HCT116 (cell line): Measurements from ENCODE around the gene TMEM121B. TPM values are rescaled to one million over a fixed set of nuclear protein-coding genes. Genes with fewer than 3 reads are reported as not detected.

Experiments
- ATAC-seq: fragments of 200-7000 bp; cut with Tn5 transposase; 2 replicates; pipeline ENCODE4 v1.9.1; 2020; ENCODE audit warnings: mild to moderate bottlenecking, moderate library complexity
- BruUV-seq: library from RNA; stranded (reverse); fragments of 400-500 nt; replicated peaks from 2 replicates; lab custom pipeline; 2021; lab: Mats Ljungman, UMichigan
- CTCF ChIA-PET: fragments of 300-600 bp; sonication (Branson Sonifier 250); formaldehyde crosslinking; loops from one replicate; lab custom pipeline; 2021; ENCODE audit warnings: antibody characterized with exemption; lab: Charles Lee
- POLR2A ChIA-PET: fragments of 300-600, 350-600 bp; sonication (Branson Sonifier 250); formaldehyde crosslinking; loops from one replicate; lab custom pipeline; 2021; ENCODE audit warnings: antibody characterized with exemption; lab: Charles Lee
- RAD21 ChIA-PET, 2 experiments: fragments of 300-600 bp; sonication (Branson Sonifier 250); formaldehyde crosslinking; loops; one replicate each; lab custom pipeline; 2023; ENCODE audit warnings: low total read pairs in 2 of 2; ENCODE audit not compliant: uncharacterized antibody in 2 of 2, unreplicated experiment in 2 of 2, low non-redundant PET in 1 of 2; lab: Charles Lee
- DNase-seq: peaks from one replicate; pipeline ENCODE4 v3.0.0-alpha.2; 2010; ENCODE audit warnings: low read depth, low spot score
- H2AFZ ChIP-seq: fragments of 200-600 bp; shearing (Covaris generic), sonication (generic); 2 replicates; pipeline ENCODE4 v1.6.1; 2017; ENCODE audit warnings: low read depth, mixed run types, mixed read lengths, antibody characterized with exemption, low read length; ENCODE audit not compliant: poor library complexity, severe bottlenecking
- H3K27ac ChIP-seq: 2 replicates; pipeline ENCODE4 v1.5.1; 2012; ENCODE audit warnings: low read depth, low read length
- H3K27me3 ChIP-seq: fragments of 200-600 bp; sonication (generic); 2 replicates; pipeline ENCODE4 v1.6.1; 2016; ENCODE audit warnings: mixed run types, low read length, mixed read lengths; ENCODE audit not compliant: insufficient read depth
- H3K36me3 ChIP-seq, 2 experiments: fragments of 200-500 bp in 1 of 2; fragments of 200-600 bp in 1 of 2; sonication (Bioruptor generic) in 1 of 2; sonication (generic) in 1 of 2; 2 replicates each; pipeline versions ENCODE4 v1.5.1 to v1.6.1; 2014 to 2016; ENCODE audit warnings: low read length in 2 of 2, inconsistent platforms in 1 of 2, mixed read lengths in 1 of 2, mixed run types in 1 of 2; ENCODE audit not compliant: insufficient read depth in 2 of 2, control insufficient read depth in 1 of 2
- H3K4me1 ChIP-seq, 2 experiments: fragments of 200-600 bp in 1 of 2; sonication (generic) in 1 of 2; 2 replicates each; pipeline versions ENCODE4 v1.5.1 to v1.6.1; 2012 to 2017; ENCODE audit warnings: low read length in 2 of 2, inconsistent platforms in 1 of 2, mild to moderate bottlenecking in 1 of 2, mixed read lengths in 1 of 2, mixed run types in 1 of 2, moderate library complexity in 1 of 2; ENCODE audit not compliant: insufficient read depth in 2 of 2, control insufficient read depth in 1 of 2
- H3K4me2 ChIP-seq: fragments of 200-600 bp; sonication (generic); 2 replicates; pipeline ENCODE4 v1.6.1; 2017; ENCODE audit warnings: mixed run types, low read length, mixed read lengths
- H3K4me3 ChIP-seq, 2 experiments: fragments of 200-600 bp in 1 of 2; sonication (generic) in 1 of 2; replicated peaks in 1 of 2; 2 replicates each; pipeline ENCODE4 v1.5.1; 2011 to 2016; ENCODE audit warnings: low read length in 2 of 2, control low read depth in 1 of 2, low read depth in 1 of 2, mild to moderate bottlenecking in 1 of 2, mixed read lengths in 1 of 2, mixed run types in 1 of 2
- H3K79me2 ChIP-seq: fragments of 200-600 bp; sonication (generic); 2 replicates; pipeline ENCODE4 v1.6.1; 2017; ENCODE audit warnings: mild to moderate bottlenecking, mixed run types, low read length, moderate library complexity, mixed read lengths; ENCODE audit not compliant: insufficient read depth
- H3K9ac ChIP-seq: fragments of 200-600 bp; sonication (generic); 2 replicates; pipeline ENCODE4 v1.6.1; 2016; ENCODE audit warnings: low read length, mixed read lengths
- H3K9me2 ChIP-seq: fragments of 200-600 bp; sonication (generic), shearing (Covaris generic); 2 replicates; pipeline ENCODE4 v1.6.1; 2017; ENCODE audit warnings: mixed run types, mild to moderate bottlenecking, moderate library complexity; ENCODE audit not compliant: insufficient read depth
- H3K9me3 ChIP-seq, 2 experiments: fragments of 200-500 bp in 1 of 2; fragments of 200-600 bp in 1 of 2; sonication (Bioruptor generic) in 1 of 2; sonication (generic) in 1 of 2; 2 replicates each; pipeline ENCODE4 v1.6.1; 2014 to 2017; ENCODE audit warnings: low read length in 2 of 2, mixed read lengths in 2 of 2, inconsistent platforms in 1 of 2, low read depth in 1 of 2, mild to moderate bottlenecking in 1 of 2, mixed run types in 1 of 2, moderate library complexity in 1 of 2; ENCODE audit not compliant: control insufficient read depth in 1 of 2, insufficient read depth in 1 of 2
- H4K20me1 ChIP-seq: fragments of 200-600 bp; sonication (generic), shearing (Covaris generic); 2 replicates; pipeline ENCODE4 v1.6.1; 2017; ENCODE audit warnings: mixed run types, mild to moderate bottlenecking, moderate library complexity; ENCODE audit not compliant: insufficient read depth
- CBX3 ChIP-seq: IDR thresholded peaks from 2 replicates; pipeline ENCODE4 v1.6.1; 2012; ENCODE audit warnings: low read depth
- CEBPB ChIP-seq: IDR thresholded peaks from 2 replicates; pipeline ENCODE4 v1.6.1; 2012; ENCODE audit warnings: low read depth
- POLR2A ChIP-seq: IDR thresholded peaks from 2 replicates; pipeline ENCODE4 v1.7.0; 2011; ENCODE audit warnings: borderline replicate concordance; ENCODE audit not compliant: insufficient read depth, insufficient read length; ENCODE audit errors: extremely low read depth
- RAD21 ChIP-seq: IDR thresholded peaks from 2 replicates; pipeline ENCODE4 v1.6.1; 2012; ENCODE audit warnings: low read depth, mild to moderate bottlenecking
- SIN3A ChIP-seq: IDR thresholded peaks from 2 replicates; pipeline ENCODE4 v1.6.1; 2012; ENCODE audit warnings: low read depth
- ZNF274 ChIP-seq: fragments of 200-500 bp; sonication (Bioruptor generic); IDR thresholded peaks from 2 replicates; pipeline ENCODE4 v1.6.1; 2014; ENCODE audit warnings: mild to moderate bottlenecking, low read depth, low read length, inconsistent platforms
- intact Hi-C: fragments of 100-400 bp; cut with micrococcal nuclease; formaldehyde crosslinking; loops from 2 replicates; pipeline ENCODE4 v1.10.0; 2022
- total RNA-seq: library from RNA; stranded (reverse); gene quantifications from one replicate; pipeline ENCODE4 v1.2.1, GENCODE V29; 2021; ENCODE audit not compliant: unreplicated experiment

TMEM121B gene
- total RNA-seq, 1 experiment from 2014 or later: 0.57 TPM

- DNase-seq (no peak), ATAC-seq (no peak)
- Histone ChIP-seq H3K9me3 (no peaks in the 10 kb centered on the region), H3K36me3 (no peaks in the 10 kb centered on the region), H3K79me2 (no peaks in the 10 kb centered on the region), H2AFZ (no peak overlapping the region), H3K9me2 (no peaks in the 10 kb centered on the region), H3K4me1 (peaks cover 14 to 32% of the 10 kb centered on the region in 2 experiments), H3K9ac (no peak overlapping the region), H3K4me3 (no peak overlapping the region), H3K27me3 (no peaks in the 10 kb centered on the region), H4K20me1 (no peaks in the 10 kb centered on the region), H3K27ac (no peak overlapping the region), H3K4me2 (no peak overlapping the region)
- intact Hi-C loops: no loop called here
- POLR2A ChIA-PET: interaction anchor here (0.9 kb wide), 1 partner anchor 8 kb away, joined by 4 read pairs; no protein-coding TSS in a partner anchor
- no peak for TF ChIP-seq CBX3
- no peak for TF ChIP-seq POLR2A
- no peak for TF ChIP-seq SIN3A
- RAD21 ChIA-PET: no interaction called here
- CTCF ChIA-PET: interaction anchor here (1.3 to 1.5 kb wide), 2 partner anchors 16 to 92 kb away, joined by 4 to 5 read pairs; no protein-coding TSS in a partner anchor
- no TSS peak for BruUV-seq
Measured at GRCh38 chr22:17079572-17079971, 41.6 kb downstream of the TMEM121B start.

GRCh38 chr22:17077255-17077654 is 43.9 kb downstream of the TMEM121B start:
- ChIA-PET RAD21 (no interaction called here), POLR2A (no interaction called here), CTCF (interaction anchor here (1.1 to 6.2 kb wide), 3 partner anchors 19 to 425 kb away, joined by 4 to 63 read pairs (median 53); no protein-coding TSS in a partner anchor)
- no peak for DNase-seq
- H3K4me1 ChIP-seq: peaks cover 9 to 24% of the 10 kb centered on the region in 2 experiments
- H3K36me3 ChIP-seq: no peaks in the 10 kb centered on the region
- H2AFZ ChIP-seq: no peak overlapping the region
- no peak overlapping the region for H3K9ac ChIP-seq
- H4K20me1 ChIP-seq: no peaks in the 10 kb centered on the region
- no peaks in the 10 kb centered on the region for H3K79me2 ChIP-seq
- no peak overlapping the region for H3K4me3 ChIP-seq
- no peaks in the 10 kb centered on the region for H3K9me3 ChIP-seq
- no peak overlapping the region for H3K4me2 ChIP-seq
- H3K27me3 ChIP-seq: no peaks in the 10 kb centered on the region
- no peak overlapping the region for H3K27ac ChIP-seq
- no TSS peak for BruUV-seq
- no peaks in the 10 kb centered on the region for H3K9me2 ChIP-seq
- ATAC-seq: no peak; the same call in 1 of the 2 replicates
- intact Hi-C loops: no loop called here
- TF ChIP-seq RAD21: no peak
- no peak for TF ChIP-seq ZNF274
- TF ChIP-seq CEBPB: no peak
